MM.1S (cell line): ENCODE measurements around the gene APOC1.
"Not testable (repeated sequence)": the region's sequence is repeated elsewhere in the genome, so short reads cannot be mapped to it uniquely, and the experiment has no call there.

Experiments
- DNase-seq: peaks from one replicate; pipeline ENCODE4 v3.0.0-alpha.2; 2015
- H2AFZ ChIP-seq: fragments of 300-600 bp; sonication (generic); 2 replicates; pipeline ENCODE4 v1.6.0; 2016; ENCODE audit warnings: antibody characterized with exemption, low read length
- H3F3A ChIP-seq: fragments of 300-600 bp; sonication (generic); 2 replicates; pipeline ENCODE4 v1.6.1; 2016; ENCODE audit warnings: mild to moderate bottlenecking, antibody characterized with exemption, low read length, moderate library complexity, mixed read lengths; ENCODE audit not compliant: insufficient read depth
- H3K27ac ChIP-seq: fragments of 300-600 bp; sonication (generic); 2 replicates; pipeline ENCODE4 v1.5.1; 2016; ENCODE audit warnings: mild to moderate bottlenecking, low read length
- H3K27me3 ChIP-seq: fragments of 300-600 bp; sonication (generic); replicated peaks from 2 replicates; pipeline ENCODE4 v1.6.0; 2016; ENCODE audit warnings: low read length; ENCODE audit not compliant: insufficient read depth
- H3K36me3 ChIP-seq: fragments of 300-600 bp; sonication (generic); replicated peaks from 2 replicates; pipeline ENCODE4 v1.6.1; 2016; ENCODE audit warnings: mild to moderate bottlenecking, low read length, mixed read lengths; ENCODE audit not compliant: insufficient read depth
- H3K4me1 ChIP-seq: fragments of 300-600 bp; sonication (generic); 2 replicates; pipeline ENCODE4 v1.6.1; 2016; ENCODE audit warnings: low read length, mixed read lengths
- H3K4me2 ChIP-seq: fragments of 300-600 bp; sonication (generic); 2 replicates; pipeline ENCODE4 v1.6.0; 2016; ENCODE audit warnings: low read depth, low read length
- H3K4me3 ChIP-seq: fragments of 300-600 bp; sonication (generic); 2 replicates; pipeline ENCODE4 v1.5.1; 2016; ENCODE audit warnings: low read length, mixed read lengths
- H3K79me2 ChIP-seq: fragments of 300-600 bp; sonication (generic); 2 replicates; pipeline ENCODE4 v1.6.1; 2016; ENCODE audit warnings: mixed run types, low read length, mixed read lengths
- H3K9ac ChIP-seq: fragments of 300-600 bp; sonication (generic); 2 replicates; pipeline ENCODE4 v1.6.1; 2016; ENCODE audit warnings: low read length, mixed read lengths
- H3K9me2 ChIP-seq: fragments of 300-600 bp; sonication (generic); replicated peaks from 2 replicates; pipeline ENCODE4 v1.6.1; 2016; ENCODE audit warnings: mild to moderate bottlenecking, low read length, mixed read lengths; ENCODE audit not compliant: insufficient read depth
- H3K9me3 ChIP-seq: fragments of 300-600 bp; sonication (generic); replicated peaks from 2 replicates; pipeline ENCODE4 v1.6.1; 2016; ENCODE audit warnings: mild to moderate bottlenecking, low read length, mixed read lengths; ENCODE audit not compliant: insufficient read depth
- H4K20me1 ChIP-seq: fragments of 300-600 bp; sonication (generic); 2 replicates; pipeline ENCODE4 v1.6.1; 2016; ENCODE audit warnings: mild to moderate bottlenecking, low read length, moderate library complexity, mixed read lengths; ENCODE audit not compliant: insufficient read depth
- EZH2 ChIP-seq: fragments of 300-600 bp; sonication (generic); optimal IDR thresholded peaks from 2 replicates; pipeline ENCODE3; 2017; ENCODE audit warnings: low read depth, mild to moderate bottlenecking, antibody characterized with exemption, low read length, mixed read lengths
- EZH2phosphoT487 ChIP-seq: fragments of 300-600 bp; sonication (generic); IDR thresholded peaks from 2 replicates; pipeline ENCODE4 v1.6.1; 2018; ENCODE audit warnings: antibody characterized with exemption, low read length
- TF ChIP-seq, protein P1 (sequence below): fragments of 300-600 bp; sonication (generic); IDR thresholded peaks from 2 replicates; pipeline ENCODE4 v1.5.1; 2016; ENCODE audit warnings: antibody characterized with exemption, low read length, mixed read lengths

The APOC1 gene

DNA sequence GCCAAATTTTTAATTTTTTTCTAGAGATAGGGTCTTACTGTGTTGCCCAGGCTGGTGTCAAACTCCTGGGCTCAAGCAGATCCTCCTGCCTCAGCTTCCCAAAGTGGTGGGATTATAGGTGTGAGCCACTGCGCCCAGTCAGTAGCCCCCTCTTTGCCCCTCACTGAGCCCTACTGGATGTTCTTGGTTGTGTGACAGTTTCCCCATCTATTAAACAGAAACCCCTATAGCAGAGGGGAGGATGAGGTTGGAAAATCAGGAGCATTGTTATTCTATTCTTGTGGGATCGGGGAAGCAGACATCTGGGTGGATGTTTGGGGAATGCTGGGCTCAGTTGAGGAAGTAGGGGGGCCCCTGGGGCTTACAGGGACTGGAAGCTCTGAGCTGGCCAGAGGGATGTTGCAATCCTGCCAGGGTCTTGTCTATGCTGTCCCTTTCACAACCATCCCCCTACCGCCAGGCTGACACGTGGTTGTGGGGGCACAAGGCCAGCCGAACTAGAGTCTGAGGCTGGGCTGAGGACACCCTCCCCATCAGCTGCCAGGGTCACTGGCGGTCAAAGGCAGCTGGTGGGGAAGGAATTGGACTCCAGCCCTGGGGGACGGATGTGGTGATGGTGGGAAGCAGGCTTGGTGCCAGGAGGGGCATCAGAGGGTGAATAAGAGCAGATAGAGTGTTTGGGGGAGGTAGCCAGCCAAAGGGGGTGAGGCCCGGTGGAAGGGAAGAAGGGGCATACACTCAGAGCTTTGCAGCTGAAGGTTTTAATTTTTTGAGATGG, 10.9 kb downstream of the APOC1 start:
- no peaks in the 10 kb centered on the region for H4K20me1 ChIP-seq
- no peak for DNase-seq
- H3K79me2 ChIP-seq = no peaks in the 10 kb centered on the region
- H3K4me2 ChIP-seq = no peak overlapping the region
- no peak overlapping the region for H3K27ac ChIP-seq
- H3K27me3 ChIP-seq = peaks cover 33% of the 10 kb centered on the region
- no peak overlapping the region for H3K4me3 ChIP-seq
- no peaks in the 10 kb centered on the region for H3K9me2 ChIP-seq
- no peaks in the 10 kb centered on the region for H3F3A ChIP-seq
- H3K4me1 ChIP-seq = no peaks in the 10 kb centered on the region
- no peak overlapping the region for H2AFZ ChIP-seq
- TF ChIP-seq EZH2phosphoT487 = no peak
- TF ChIP-seq EZH2 = no peak
- TF ChIP-seq, protein P1, sequence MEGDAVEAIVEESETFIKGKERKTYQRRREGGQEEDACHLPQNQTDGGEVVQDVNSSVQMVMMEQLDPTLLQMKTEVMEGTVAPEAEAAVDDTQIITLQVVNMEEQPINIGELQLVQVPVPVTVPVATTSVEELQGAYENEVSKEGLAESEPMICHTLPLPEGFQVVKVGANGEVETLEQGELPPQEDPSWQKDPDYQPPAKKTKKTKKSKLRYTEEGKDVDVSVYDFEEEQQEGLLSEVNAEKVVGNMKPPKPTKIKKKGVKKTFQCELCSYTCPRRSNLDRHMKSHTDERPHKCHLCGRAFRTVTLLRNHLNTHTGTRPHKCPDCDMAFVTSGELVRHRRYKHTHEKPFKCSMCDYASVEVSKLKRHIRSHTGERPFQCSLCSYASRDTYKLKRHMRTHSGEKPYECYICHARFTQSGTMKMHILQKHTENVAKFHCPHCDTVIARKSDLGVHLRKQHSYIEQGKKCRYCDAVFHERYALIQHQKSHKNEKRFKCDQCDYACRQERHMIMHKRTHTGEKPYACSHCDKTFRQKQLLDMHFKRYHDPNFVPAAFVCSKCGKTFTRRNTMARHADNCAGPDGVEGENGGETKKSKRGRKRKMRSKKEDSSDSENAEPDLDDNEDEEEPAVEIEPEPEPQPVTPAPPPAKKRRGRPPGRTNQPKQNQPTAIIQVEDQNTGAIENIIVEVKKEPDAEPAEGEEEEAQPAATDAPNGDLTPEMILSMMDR = no peak
- H3K9ac ChIP-seq = no peak overlapping the region
- no peaks in the 10 kb centered on the region for H3K36me3 ChIP-seq
- no peaks in the 10 kb centered on the region for H3K9me3 ChIP-seq

DNA sequence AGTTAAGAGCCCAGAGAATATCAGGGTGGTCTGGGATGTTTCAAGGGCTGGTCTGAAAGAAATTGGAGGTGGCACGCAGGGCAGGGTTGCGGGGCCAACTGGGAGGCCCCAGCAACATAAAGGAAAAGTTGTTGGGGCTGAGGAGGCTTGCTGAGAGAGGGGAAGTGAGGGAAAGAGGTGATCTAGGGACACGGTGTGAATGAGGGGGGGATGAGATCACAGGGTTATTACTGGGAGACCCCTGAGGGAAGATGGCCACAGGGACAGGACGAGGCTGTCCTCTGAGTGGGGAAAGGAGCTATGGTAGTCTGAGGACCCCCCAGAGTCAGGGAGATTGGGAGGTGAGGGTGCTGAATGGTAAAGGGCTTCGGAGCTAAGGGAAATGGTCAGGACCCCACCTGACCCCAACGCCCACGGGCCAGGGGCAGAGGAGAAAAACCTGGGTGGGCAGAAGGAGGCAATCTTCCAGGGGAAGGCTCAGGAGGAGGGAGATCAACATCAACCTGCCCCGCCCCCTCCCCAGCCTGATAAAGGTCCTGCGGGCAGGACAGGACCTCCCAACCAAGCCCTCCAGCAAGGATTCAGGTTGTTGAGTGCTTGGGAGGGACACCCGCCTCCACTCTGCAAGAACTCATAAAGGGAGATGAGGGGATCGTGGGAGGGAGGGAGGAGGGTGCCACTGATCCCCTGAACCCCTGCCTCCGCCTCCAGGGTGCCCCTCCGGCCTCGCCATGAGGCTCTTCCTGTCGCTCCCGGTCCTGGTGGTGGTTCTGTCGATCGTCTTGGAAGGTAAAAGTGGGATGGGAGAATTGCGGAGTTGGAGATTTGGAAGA, 12.1 kb downstream of the APOC1 start:
- not testable (repeated sequence) for H3K27ac ChIP-seq, H3F3A ChIP-seq, H3K4me1 ChIP-seq, H4K20me1 ChIP-seq, H3K9me3 ChIP-seq, DNase-seq, H3K36me3 ChIP-seq, H3K4me2 ChIP-seq, H3K9ac ChIP-seq, H3K9me2 ChIP-seq, H2AFZ ChIP-seq, H3K79me2 ChIP-seq, H3K4me3 ChIP-seq
- H3K27me3 ChIP-seq = peaks cover 33% of the 10 kb centered on the region

DNA sequence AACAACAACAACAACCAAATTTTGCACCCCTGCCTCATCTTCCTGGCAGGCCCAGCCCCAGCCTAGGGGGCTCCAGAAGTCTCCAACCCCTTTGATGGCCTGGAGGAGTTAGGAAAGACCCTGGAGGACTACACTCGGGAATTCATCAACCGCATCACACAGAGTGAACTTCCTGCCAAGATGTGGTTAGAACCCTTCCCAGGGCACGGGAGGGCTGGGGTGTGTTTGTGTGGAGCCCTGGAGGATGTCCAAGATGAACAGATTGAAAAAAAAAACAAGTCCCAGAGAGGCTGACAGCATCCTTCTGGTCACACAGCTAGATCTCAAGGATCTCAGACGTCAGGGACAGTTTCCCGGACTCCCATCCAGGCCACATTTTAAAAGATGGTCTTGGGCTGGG, 13.3 kb downstream of the APOC1 start:
- no peaks in the 10 kb centered on the region for H3K36me3 ChIP-seq
- H4K20me1 ChIP-seq = no peaks in the 10 kb centered on the region
- no peak for DNase-seq
- H3K9me3 ChIP-seq = no peaks in the 10 kb centered on the region
- no peaks in the 10 kb centered on the region for H3K79me2 ChIP-seq
- H3K27ac ChIP-seq = no peak overlapping the region
- TF ChIP-seq EZH2phosphoT487 (no peak), EZH2 (no peak)
- TF ChIP-seq, protein P1 = no peak
- H3K4me1 ChIP-seq = no peaks in the 10 kb centered on the region
- no peaks in the 10 kb centered on the region for H3F3A ChIP-seq
- peaks cover 25% of the 10 kb centered on the region for H3K27me3 ChIP-seq
- H3K9me2 ChIP-seq = no peaks in the 10 kb centered on the region
- no peak overlapping the region for H3K9ac ChIP-seq
- H3K4me2 ChIP-seq = no peak overlapping the region
- no peak overlapping the region for H3K4me3 ChIP-seq
- H2AFZ ChIP-seq = no peak overlapping the region

DNA sequence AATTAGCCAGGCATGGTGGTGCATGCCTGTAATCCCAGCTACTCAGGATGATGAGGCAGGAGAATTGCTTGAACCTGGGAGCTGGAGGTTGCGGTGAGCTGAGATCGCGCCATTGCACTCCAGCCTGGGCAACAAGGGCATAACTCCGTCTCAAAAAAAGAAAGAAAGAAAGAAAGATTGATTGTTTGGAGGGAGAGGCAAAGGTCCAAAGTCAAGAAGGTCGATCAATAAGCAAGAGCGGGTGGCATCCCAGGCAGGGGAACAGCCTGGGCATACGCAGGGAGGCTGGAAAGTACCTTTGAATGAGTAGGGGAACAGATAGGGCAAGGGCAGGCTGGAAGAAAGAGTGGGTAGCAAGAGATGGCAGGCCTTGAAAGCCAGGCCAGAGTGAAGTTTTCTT, 15.7 kb downstream of the APOC1 start:
- peaks cover 10% of the 10 kb centered on the region for H3K27me3 ChIP-seq
- H3K9ac ChIP-seq = no peak overlapping the region
- no peaks in the 10 kb centered on the region for H3K36me3 ChIP-seq
- no peaks in the 10 kb centered on the region for H3F3A ChIP-seq
- no peaks in the 10 kb centered on the region for H3K4me1 ChIP-seq
- H3K9me2 ChIP-seq = no peaks in the 10 kb centered on the region
- H4K20me1 ChIP-seq = no peaks in the 10 kb centered on the region
- no peak overlapping the region for H2AFZ ChIP-seq
- H3K27ac ChIP-seq = no peak overlapping the region
- DNase-seq = no peak
- no peak overlapping the region for H3K4me2 ChIP-seq
- no peaks in the 10 kb centered on the region for H3K9me3 ChIP-seq
- H3K4me3 ChIP-seq = no peak overlapping the region
- TF ChIP-seq EZH2 (no peak), EZH2phosphoT487 (no peak)
- TF ChIP-seq, protein P1 = no peak
- H3K79me2 ChIP-seq = no peaks in the 10 kb centered on the region
